B cell (primary cell): ENCODE data around the gene LAMTOR3. TPM values are rescaled to one million over a fixed set of nuclear protein-coding genes. Genes with fewer than 3 reads are reported as not detected.

ENCODE experiments used
- ATAC-seq: fragments of 200-7000 bp; cut with Tn5 transposase; one replicate; pipeline ENCODE4 v1.10.0; 2021; ENCODE audit warnings: low read depth, mild to moderate bottlenecking, moderate number of reproducible peaks, moderate library complexity
- CTCF ChIA-PET: fragments of 350-600 bp; sonication (Branson Sonifier 250); formaldehyde crosslinking; loops from one replicate; lab custom pipeline; 2021; ENCODE audit warnings: antibody characterized with exemption, inconsistent platforms; lab: Charles Lee
- POLR2A ChIA-PET: fragments of 350-600 bp; sonication (Branson Sonifier 250); formaldehyde crosslinking; loops from one replicate; lab custom pipeline; 2021; ENCODE audit warnings: antibody characterized with exemption; lab: Charles Lee
- DNase-seq: peaks from one replicate; pipeline ENCODE4 v3.0.0; 2013
- H2AFZ ChIP-seq: 2 replicates; pipeline ENCODE4 v1.6.1; 2012; ENCODE audit warnings: mild to moderate bottlenecking, low read depth, low read length; ENCODE audit not compliant: insufficient read depth, poor library complexity, severe bottlenecking
- H3K27ac ChIP-seq, 2 donors: 1 replicate in 1 of 2; 2 replicates in 1 of 2; pipeline ENCODE4 v1.5.1; 2012 to 2013; ENCODE audit warnings: low read length in 2 of 2, mild to moderate bottlenecking in 2 of 2, moderate library complexity in 1 of 2
- H3K27me3 ChIP-seq, 4 experiments: fragments of 200-600 bp in 1 of 4; sonication (generic) in 1 of 4; replicated peaks in 1 of 4; 1 replicate in 2 of 4; 2 replicates in 2 of 4; pipeline versions ENCODE4 v1.6.1 to v1.7.0; 2013 to 2016; ENCODE audit warnings: low read length in 3 of 4, mild to moderate bottlenecking in 2 of 4, mixed read lengths in 1 of 4, moderate library complexity in 1 of 4; ENCODE audit not compliant: insufficient read depth in 4 of 4, control insufficient read depth in 3 of 4; ENCODE audit errors: control extremely low read depth in 1 of 4
- H3K36me3 ChIP-seq, 2 experiments: replicated peaks in 1 of 2; 1 replicate in 1 of 2; 2 replicates in 1 of 2; pipeline versions ENCODE4 v1.6.1 to v1.7.1; 2013; ENCODE audit warnings: low read length in 1 of 2; ENCODE audit not compliant: insufficient read depth in 2 of 2, control insufficient read depth in 1 of 2; ENCODE audit errors: control extremely low read depth in 1 of 2, extremely low read depth in 1 of 2
- H3K4me1 ChIP-seq, 2 donors: fragments of 200-600 bp in 1 of 2; sonication (generic) in 1 of 2; 1 replicate in 1 of 2; 2 replicates in 1 of 2; pipeline versions ENCODE4 v1.5.1 to v1.6.1; 2013 to 2017; ENCODE audit warnings: low read length in 2 of 2; ENCODE audit not compliant: control insufficient read depth in 2 of 2, insufficient read depth in 2 of 2
- H3K4me2 ChIP-seq: replicated peaks from 2 replicates; pipeline ENCODE3; 2012; ENCODE audit warnings: mild to moderate bottlenecking, low read depth, low read length; ENCODE audit not compliant: poor library complexity, severe bottlenecking
- H3K4me3 ChIP-seq, 5 experiments: fragments of 200-600 bp in 1 of 5; sonication (generic) in 1 of 5; 1 replicate in 3 of 5; 2 replicates in 2 of 5; pipeline versions ENCODE4 v1.5.1 to v1.7.0; 2011 to 2016; ENCODE audit warnings: low read length in 4 of 5, mild to moderate bottlenecking in 4 of 5, low read depth in 2 of 5, control low read depth in 1 of 5, moderate library complexity in 1 of 5; ENCODE audit not compliant: insufficient read depth in 1 of 5; ENCODE audit errors: control extremely low read depth in 1 of 5, extremely low read depth in 1 of 5
- H3K79me2 ChIP-seq: fragments of 200-600 bp; sonication (generic); one replicate; pipeline ENCODE4 v1.6.0; 2016; ENCODE audit warnings: low read length; ENCODE audit not compliant: control insufficient read depth, insufficient read depth
- H3K9ac ChIP-seq: fragments of 200-600 bp; sonication (generic); 2 replicates; pipeline ENCODE4 v1.6.1; 2017; ENCODE audit warnings: mild to moderate bottlenecking, low read length, moderate library complexity
- H3K9me3 ChIP-seq, 3 donors: one replicate each; pipeline versions ENCODE4 v1.6.1 to v1.7.1; 2013; ENCODE audit warnings: low read length in 2 of 3; ENCODE audit not compliant: control insufficient read depth in 2 of 3, insufficient read depth in 1 of 3; ENCODE audit errors: control extremely low read depth in 1 of 3
- H4K20me1 ChIP-seq: 2 replicates; pipeline ENCODE4 v1.6.0; 2012; ENCODE audit warnings: mild to moderate bottlenecking, low read length; ENCODE audit not compliant: insufficient read depth, control insufficient read depth, poor library complexity, severe bottlenecking
- H3K27ac Mint-ChIP-seq: one replicate; pipeline ENCODE4 v1.8.0; 2021; ENCODE audit warnings: mixed read lengths
- H3K27me3 Mint-ChIP-seq: one replicate; pipeline ENCODE4 v1.8.0; 2021; ENCODE audit warnings: mixed read lengths
- H3K4me1 Mint-ChIP-seq: one replicate; pipeline ENCODE4 v1.8.0; 2021; ENCODE audit warnings: mixed read lengths
- H3K4me3 Mint-ChIP-seq: one replicate; pipeline ENCODE4 v1.8.0; 2021; ENCODE audit warnings: mixed read lengths
- H3K9me3 Mint-ChIP-seq: one replicate; pipeline ENCODE4 v1.8.0; 2022; ENCODE audit warnings: mixed read lengths; ENCODE audit not compliant: insufficient read depth
- EZH2 ChIP-seq: IDR thresholded peaks from 2 replicates; pipeline ENCODE4 v1.6.1; 2012; ENCODE audit warnings: borderline replicate concordance, low read depth, mild to moderate bottlenecking, moderate library complexity, low read length; ENCODE audit not compliant: insufficient read depth, poor library complexity, severe bottlenecking
- WGBS: methylation state at CpG from one replicate; pipeline ENCODE4 v1.1.5; 2013; ENCODE audit warnings: missing lambda C conversion rate; ENCODE audit not compliant: insufficient coverage; 5-methylcytosine and 5-hydroxymethylcytosine counted together
- intact Hi-C: fragments of 100-400 bp; cut with micrococcal nuclease; formaldehyde crosslinking; loops from one replicate; pipeline ENCODE4 v1.10.0; 2022
- polyA plus RNA-seq: library from polyadenylated mRNA; depleted of rRNA; stranded (reverse); fragments of >200 nt; gene quantifications from 2 replicates; pipeline ENCODE4 v1.2.3, GENCODE V29; 2012
- total RNA-seq, 2 donors: library from RNA; stranded (reverse); fragments of 120-200 nt in 1 of 2; gene quantifications; 1 replicate in 1 of 2; 2 replicates in 1 of 2; pipeline versions ENCODE4 v1.2.3 to v1.2.4, GENCODE V29; 2013 to 2022
- TF ChIP-seq, protein P1 (sequence below): fragments of 200-600 bp; IDR thresholded peaks from one replicate; pipeline ENCODE4 v1.8.0; 2022; ENCODE audit warnings: antibody characterized with exemption, mild to moderate bottlenecking

Gene LAMTOR3
- total and polyA plus RNA-seq, 2 donors (not counting 1 experiment from before 2014, with no cell fraction given), result 8.0 to 18.0 TPM

DNA sequence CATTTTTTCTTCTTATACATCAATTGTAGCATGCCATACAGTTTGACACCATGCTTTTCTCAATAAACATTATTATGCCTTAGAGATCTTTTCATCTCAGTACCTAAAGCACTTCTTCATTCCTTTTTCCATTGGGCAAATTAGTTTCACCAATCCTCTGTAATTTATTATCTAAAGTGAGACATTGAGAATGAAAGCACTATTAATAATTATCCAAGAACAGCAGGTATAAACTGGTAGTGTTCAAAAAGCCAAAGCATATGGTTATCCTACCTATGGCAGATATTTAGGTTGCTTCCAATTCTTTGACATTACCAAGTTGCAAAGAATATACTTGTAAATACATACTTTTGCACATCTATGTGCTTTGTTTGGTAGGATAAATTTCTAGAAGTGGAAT is 15.6 kb downstream of the LAMTOR3 start:
- Histone ChIP-seq H3K4me3 (no peak overlapping the region), H3K79me2 (no peaks in the 10 kb centered on the region), H3K4me2 (no peak overlapping the region), H3K27ac (no peak overlapping the region), H3K9me3 (no peaks in the 10 kb centered on the region), H4K20me1 (no peaks in the 10 kb centered on the region), H3K27me3 (no peaks in the 10 kb centered on the region), H3K36me3 (peaks cover 5 to 47% of the 10 kb centered on the region in 2 experiments), H3K4me1 (no peaks in the 10 kb centered on the region), H2AFZ (no peak overlapping the region), H3K9ac (no peak overlapping the region)
- no peak overlapping the region for H3K4me3 Mint-ChIP-seq
- H3K27ac Mint-ChIP-seq, result no peak overlapping the region
- ChIA-PET CTCF (no interaction called here), POLR2A (no interaction called here)
- H3K9me3 Mint-ChIP-seq, result no peaks in the 10 kb centered on the region
- intact Hi-C loops, result no loop called here
- TF ChIP-seq EZH2, result no peak
- TF ChIP-seq, protein P1, sequence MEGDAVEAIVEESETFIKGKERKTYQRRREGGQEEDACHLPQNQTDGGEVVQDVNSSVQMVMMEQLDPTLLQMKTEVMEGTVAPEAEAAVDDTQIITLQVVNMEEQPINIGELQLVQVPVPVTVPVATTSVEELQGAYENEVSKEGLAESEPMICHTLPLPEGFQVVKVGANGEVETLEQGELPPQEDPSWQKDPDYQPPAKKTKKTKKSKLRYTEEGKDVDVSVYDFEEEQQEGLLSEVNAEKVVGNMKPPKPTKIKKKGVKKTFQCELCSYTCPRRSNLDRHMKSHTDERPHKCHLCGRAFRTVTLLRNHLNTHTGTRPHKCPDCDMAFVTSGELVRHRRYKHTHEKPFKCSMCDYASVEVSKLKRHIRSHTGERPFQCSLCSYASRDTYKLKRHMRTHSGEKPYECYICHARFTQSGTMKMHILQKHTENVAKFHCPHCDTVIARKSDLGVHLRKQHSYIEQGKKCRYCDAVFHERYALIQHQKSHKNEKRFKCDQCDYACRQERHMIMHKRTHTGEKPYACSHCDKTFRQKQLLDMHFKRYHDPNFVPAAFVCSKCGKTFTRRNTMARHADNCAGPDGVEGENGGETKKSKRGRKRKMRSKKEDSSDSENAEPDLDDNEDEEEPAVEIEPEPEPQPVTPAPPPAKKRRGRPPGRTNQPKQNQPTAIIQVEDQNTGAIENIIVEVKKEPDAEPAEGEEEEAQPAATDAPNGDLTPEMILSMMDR, result no peak
- DNase-seq, result no peak
- H3K4me1 Mint-ChIP-seq, result peaks cover 5% of the 10 kb centered on the region
- H3K27me3 Mint-ChIP-seq, result no peaks in the 10 kb centered on the region
- ATAC-seq, result no peak

DNA sequence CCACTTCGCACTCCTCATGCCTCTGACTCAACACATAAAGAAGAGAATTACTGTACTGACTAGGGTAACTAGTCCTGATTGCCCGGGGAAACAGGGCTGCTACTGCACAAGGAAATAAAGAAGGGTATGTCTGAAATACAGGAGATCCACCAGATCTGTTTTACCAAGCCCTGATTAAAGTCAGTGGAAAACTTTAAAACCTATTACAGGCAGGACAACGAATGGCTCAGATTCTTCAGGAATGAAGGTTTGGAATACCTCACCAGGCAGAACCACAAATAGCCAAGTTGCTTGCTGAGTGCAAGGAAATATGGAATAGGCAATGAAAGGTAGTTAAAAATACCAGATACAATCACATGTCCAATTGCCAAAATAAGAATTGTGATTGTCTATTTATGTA is 17.3 kb downstream of the LAMTOR3 start:
- ChIA-PET POLR2A (no interaction called here), CTCF (interaction anchor here (1.3 kb wide), 1 partner anchor 17 kb away, joined by 3 read pairs; no protein-coding TSS in a partner anchor)
- no peaks in the 10 kb centered on the region for H3K4me1 ChIP-seq
- no peaks in the 10 kb centered on the region for H3K9me3 Mint-ChIP-seq
- no peak overlapping the region for H3K4me2 ChIP-seq
- no peak for TF ChIP-seq EZH2
- TF ChIP-seq, protein P1, result no peak
- H2AFZ ChIP-seq, result no peak overlapping the region
- intact Hi-C loops, result no loop called here
- no peak overlapping the region for H3K9ac ChIP-seq
- no peak overlapping the region for H3K27ac Mint-ChIP-seq
- no peaks in the 10 kb centered on the region for H3K27me3 Mint-ChIP-seq
- peaks cover 5% of the 10 kb centered on the region for H3K4me1 Mint-ChIP-seq
- no peaks in the 10 kb centered on the region for H3K27me3 ChIP-seq
- H3K27ac ChIP-seq, result no peak overlapping the region
- H3K9me3 ChIP-seq, result no peaks in the 10 kb centered on the region
- ATAC-seq, result no peak
- peaks cover 7 to 46% of the 10 kb centered on the region in 2 experiments for H3K36me3 ChIP-seq
- no CpG with 5 or more reads among the region's 3 CpGs for WGBS
- H3K79me2 ChIP-seq, result no peaks in the 10 kb centered on the region
- H4K20me1 ChIP-seq, result no peaks in the 10 kb centered on the region
- no peak overlapping the region for H3K4me3 ChIP-seq
- DNase-seq, result no peak
- no peak overlapping the region for H3K4me3 Mint-ChIP-seq
